ENCODE results near the gene RALBP1. TPM values are rescaled to one million over a fixed set of nuclear protein-coding genes. Genes with fewer than 3 reads are reported as not detected.

The RALBP1 gene
- total RNA-seq, 6 donors from 2014 or later = 39.8 to 82.6 (median 57.6) TPM

DNA sequence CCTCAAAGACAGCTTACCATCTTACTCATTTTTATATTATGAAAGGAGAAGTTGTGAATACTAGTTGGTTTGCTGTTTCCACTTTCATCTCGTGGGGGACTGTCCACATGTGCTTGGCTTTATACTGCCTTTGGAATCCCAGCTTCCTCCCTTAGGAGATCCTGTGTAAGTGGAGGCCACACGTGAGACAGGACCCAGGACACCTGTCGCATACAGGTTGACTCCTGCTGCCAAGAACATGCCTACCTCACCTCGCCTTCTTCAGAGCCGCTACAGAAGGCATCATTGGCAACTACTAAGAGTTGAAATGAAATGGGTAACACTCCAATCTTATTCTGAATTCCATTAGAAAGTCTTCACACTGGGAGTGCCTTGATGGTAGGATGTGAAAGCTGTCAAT, 69.7 kb downstream of the RALBP1 start:
- DNase-seq (no peak), ATAC-seq (ENCODE audit: low FRiP score in 2 of 2) (no peak)
- no peaks in the 10 kb centered on the region for H3K9me3 ChIP-seq
- no peak overlapping the region for H3K27ac ChIP-seq
- TF ChIP-seq, protein P1, sequence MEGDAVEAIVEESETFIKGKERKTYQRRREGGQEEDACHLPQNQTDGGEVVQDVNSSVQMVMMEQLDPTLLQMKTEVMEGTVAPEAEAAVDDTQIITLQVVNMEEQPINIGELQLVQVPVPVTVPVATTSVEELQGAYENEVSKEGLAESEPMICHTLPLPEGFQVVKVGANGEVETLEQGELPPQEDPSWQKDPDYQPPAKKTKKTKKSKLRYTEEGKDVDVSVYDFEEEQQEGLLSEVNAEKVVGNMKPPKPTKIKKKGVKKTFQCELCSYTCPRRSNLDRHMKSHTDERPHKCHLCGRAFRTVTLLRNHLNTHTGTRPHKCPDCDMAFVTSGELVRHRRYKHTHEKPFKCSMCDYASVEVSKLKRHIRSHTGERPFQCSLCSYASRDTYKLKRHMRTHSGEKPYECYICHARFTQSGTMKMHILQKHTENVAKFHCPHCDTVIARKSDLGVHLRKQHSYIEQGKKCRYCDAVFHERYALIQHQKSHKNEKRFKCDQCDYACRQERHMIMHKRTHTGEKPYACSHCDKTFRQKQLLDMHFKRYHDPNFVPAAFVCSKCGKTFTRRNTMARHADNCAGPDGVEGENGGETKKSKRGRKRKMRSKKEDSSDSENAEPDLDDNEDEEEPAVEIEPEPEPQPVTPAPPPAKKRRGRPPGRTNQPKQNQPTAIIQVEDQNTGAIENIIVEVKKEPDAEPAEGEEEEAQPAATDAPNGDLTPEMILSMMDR (IDR thresholded peaks at IDR 0.05) = no peak
- no peak for TF ChIP-seq EP300 (IDR thresholded peaks at IDR 0.05)
- 84% methylated on average over 5 of the region's 5 CpGs for WGBS, 2 donors
- peaks cover 0 to 14% (median 7%) of the 10 kb centered on the region in 4 donors for H3K4me1 ChIP-seq
- H3K36me3 ChIP-seq = peaks cover 8 to 54% (median 40%) of the 10 kb centered on the region in 4 donors
- no peak overlapping the region for H3K4me3 ChIP-seq
- H3K27me3 ChIP-seq = no peaks in the 10 kb centered on the region

DNA sequence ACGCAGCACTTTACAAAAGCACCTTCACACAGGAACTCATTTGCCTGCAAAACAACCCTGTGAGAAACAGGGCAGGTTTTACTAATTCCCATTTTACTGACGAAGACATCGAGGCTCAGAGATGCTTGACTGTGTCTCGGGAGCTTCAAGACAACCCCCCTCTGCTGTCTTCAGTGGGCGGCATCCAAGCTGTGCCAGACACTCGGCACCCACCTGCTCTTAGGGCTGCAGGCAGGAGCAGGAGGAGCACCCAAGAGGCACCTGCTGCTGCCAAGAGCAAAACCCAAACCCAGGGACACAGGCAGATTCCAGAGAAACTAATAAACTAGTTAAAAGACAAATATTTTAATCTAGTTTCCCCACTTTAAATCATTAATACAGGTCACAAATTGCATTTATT, 71.2 kb downstream of the RALBP1 start:
- Histone ChIP-seq H3K36me3 (peaks cover 12 to 67% (median 47%) of the 10 kb centered on the region in 4 donors), H3K27ac (no peak overlapping the region), H3K4me1 (peaks cover 0 to 19% (median 7%) of the 10 kb centered on the region in 4 donors), H3K9me3 (no peaks in the 10 kb centered on the region), H3K27me3 (no peaks in the 10 kb centered on the region), H3K4me3 (no peak overlapping the region)
- ATAC-seq (ENCODE audit: low FRiP score in 2 of 2) = no peak
- no peak for DNase-seq
- WGBS, 2 donors = 72 to 79% methylated on average over 6 of the region's 6 CpGs
- no peak for TF ChIP-seq EP300 (IDR thresholded peaks at IDR 0.05)
- no peak for TF ChIP-seq POLR2AphosphoS5 (IDR thresholded peaks at IDR 0.05)
- TF ChIP-seq, protein P1 (IDR thresholded peaks at IDR 0.05) = no peak
- no peak for TF ChIP-seq POLR2A (IDR thresholded peaks at IDR 0.05)

DNA sequence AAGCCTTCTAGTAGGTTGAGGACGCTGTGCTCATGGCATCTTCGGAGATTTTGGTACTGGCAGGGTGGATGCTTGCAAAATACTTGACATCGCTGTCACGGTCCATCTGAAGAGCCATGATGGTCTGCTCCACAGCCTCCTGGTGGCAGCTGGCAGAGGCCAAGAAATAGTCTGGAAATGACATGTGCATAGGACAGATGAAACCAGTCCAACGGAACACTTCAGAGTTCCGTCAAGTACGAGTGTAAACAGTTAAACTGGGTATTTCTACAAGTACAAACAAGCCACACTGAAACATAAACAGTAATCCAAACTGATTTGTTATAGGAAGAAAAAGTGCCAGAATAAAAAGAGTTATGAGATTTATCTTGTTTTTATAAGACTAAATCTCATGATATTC, 72.5 kb downstream of the RALBP1 start:
- peaks cover 17 to 80% (median 59%) of the 10 kb centered on the region in 4 donors for H3K36me3 ChIP-seq
- no peak overlapping the region for H3K4me3 ChIP-seq
- TF ChIP-seq, protein P1 (IDR thresholded peaks at IDR 0.05) = peak in 2 of 6 experiments; percentile 15 to 24
- TF ChIP-seq POLR2AphosphoS5 (IDR thresholded peaks at IDR 0.05) = no peak
- DNase-seq (peak in 1 of 2 donors; percentile 28), ATAC-seq (ENCODE audit: low FRiP score in 2 of 2) (no peak)
- H3K27ac ChIP-seq = no peak overlapping the region
- 70 to 80% methylated on average over 6 to 7 of the region's 7 CpGs for WGBS, 2 donors
- H3K4me1 ChIP-seq = peaks cover 0 to 19% (median 7%) of the 10 kb centered on the region in 4 donors
- peaks cover 0 to 2% (median 0%) of the 10 kb centered on the region in 4 donors for H3K9me3 ChIP-seq
- no peaks in the 10 kb centered on the region for H3K27me3 ChIP-seq

DNA sequence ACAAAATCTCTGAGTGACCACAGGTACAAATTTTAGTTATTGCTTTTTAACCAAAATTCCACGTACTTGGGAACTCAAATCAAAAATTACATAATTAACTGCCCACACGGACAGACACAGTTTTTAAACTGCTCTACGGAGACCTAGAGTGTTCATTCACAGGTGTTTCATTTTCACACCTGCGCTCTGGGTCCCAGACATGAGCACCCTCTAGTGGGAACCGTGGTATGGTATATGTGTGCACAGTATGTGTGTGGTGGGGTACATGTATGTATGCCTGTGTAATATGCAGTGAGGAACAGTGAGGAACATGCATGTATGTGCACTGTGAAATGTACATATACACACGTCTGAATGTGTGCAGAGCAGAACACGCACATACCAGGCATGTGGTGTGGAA, 74.1 kb downstream of the RALBP1 start:
- H3K4me1 ChIP-seq = peaks cover 0 to 19% (median 7%) of the 10 kb centered on the region in 4 donors
- DNase-seq (no peak), ATAC-seq (ENCODE audit: low FRiP score in 2 of 2) (no peak)
- 80 to 86% methylated on average over 7 of the region's 7 CpGs for WGBS, 2 donors
- TF ChIP-seq, protein P1 (IDR thresholded peaks at IDR 0.05) = no peak
- no peak for TF ChIP-seq POLR2AphosphoS5 (IDR thresholded peaks at IDR 0.05)
- H3K27me3 ChIP-seq = no peaks in the 10 kb centered on the region
- no peak overlapping the region for H3K4me3 ChIP-seq
- H3K9me3 ChIP-seq = peaks cover 0 to 3% (median 0%) of the 10 kb centered on the region in 4 donors
- H3K36me3 ChIP-seq = peaks cover 21 to 96% (median 69%) of the 10 kb centered on the region in 4 donors
- H3K27ac ChIP-seq = no peak overlapping the region

DNA sequence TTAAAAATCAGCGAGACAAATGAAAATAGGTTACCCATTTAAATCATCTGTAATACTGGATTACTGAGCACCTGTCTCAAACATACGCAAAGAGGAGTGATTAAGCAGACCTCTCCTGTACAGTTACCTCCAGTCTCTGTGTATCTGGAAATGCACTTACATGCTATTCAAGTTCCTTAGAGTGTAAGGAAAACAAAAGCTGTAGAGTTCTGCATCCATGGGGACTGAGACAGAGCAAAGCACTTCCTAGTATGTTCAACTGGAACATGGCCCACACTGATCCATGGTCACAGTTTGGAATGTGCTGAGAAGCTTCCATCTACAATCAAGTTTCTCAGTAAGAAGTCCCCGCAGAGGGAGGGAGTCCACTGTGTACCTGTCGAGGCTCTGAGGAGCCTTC, 75.1 kb downstream of the RALBP1 start:
- peaks cover 21 to 99% (median 75%) of the 10 kb centered on the region in 4 donors for H3K36me3 ChIP-seq
- ATAC-seq (ENCODE audit: low FRiP score in 2 of 2) (peak; percentile 30 to 71), DNase-seq (no peak)
- H3K9me3 ChIP-seq = peaks cover 0 to 3% (median 0%) of the 10 kb centered on the region in 4 donors
- no peak overlapping the region for H3K27ac ChIP-seq
- no peaks in the 10 kb centered on the region for H3K27me3 ChIP-seq
- no peak for TF ChIP-seq POLR2A (IDR thresholded peaks at IDR 0.05)
- peaks cover 0 to 19% (median 7%) of the 10 kb centered on the region in 4 donors for H3K4me1 ChIP-seq
- no peak overlapping the region for H3K4me3 ChIP-seq
- WGBS, 2 donors = 72 to 75% methylated on average over 4 of the region's 4 CpGs
